Adrenal gland (tissue), 5 donors: ENCODE results near the gene TNS1.

ENCODE experiments used
- POLR2A ChIP-seq, 2 donors: fragments of 450-650 bp; IDR thresholded peaks; one replicate each; pipeline ENCODE4 v1.6.1; 2017; ENCODE audit warnings: antibody characterized with exemption in 2 of 2, mild to moderate bottlenecking in 2 of 2, moderate library complexity in 1 of 2
- TF ChIP-seq, protein P1 (sequence below), 6 experiments: fragments of 450-650 bp in 4 of 6; fragments of 200-600 bp in 2 of 6; sonication (generic) in 1 of 6; IDR thresholded peaks; 1 replicate in 5 of 6; 2 replicates in 1 of 6; pipeline versions ENCODE4 v1.5.1 to v1.8.0; 2016 to 2021; ENCODE audit warnings: antibody characterized with exemption in 6 of 6, mild to moderate bottlenecking in 2 of 6, moderate library complexity in 1 of 6
- donor health status: DM: no; HTN: no; CAD: no.

DNA sequence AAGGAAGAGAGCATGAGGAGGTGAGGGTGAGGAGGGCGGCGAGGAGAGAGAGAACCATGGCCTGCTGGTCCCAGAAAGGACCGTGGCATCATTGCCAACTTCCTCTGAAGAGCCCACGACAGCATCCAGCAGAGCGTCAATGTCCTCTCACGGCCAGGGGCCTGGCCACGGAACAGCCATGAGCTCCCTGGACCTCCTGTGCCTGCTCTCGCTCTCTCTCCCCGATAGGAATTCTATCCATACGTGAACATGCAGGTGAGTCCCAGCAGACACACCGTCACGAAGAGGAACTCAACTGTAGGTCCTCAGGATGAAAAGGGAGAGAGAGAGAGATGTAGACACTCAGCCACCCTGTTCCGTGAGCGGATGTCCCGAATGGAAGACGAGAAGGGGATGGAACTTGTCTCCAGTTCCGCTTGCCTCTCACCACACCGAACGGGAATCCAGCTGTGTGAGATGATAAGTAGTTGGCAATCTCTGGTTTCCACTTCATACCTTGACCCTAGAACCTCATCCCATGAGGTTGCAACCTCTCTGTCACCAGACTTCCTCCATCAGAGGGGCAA is 107.6 kb downstream of the TNS1 start:
- TF ChIP-seq POLR2A (IDR thresholded peaks at IDR 0.05), result no peak
- TF ChIP-seq, protein P1, sequence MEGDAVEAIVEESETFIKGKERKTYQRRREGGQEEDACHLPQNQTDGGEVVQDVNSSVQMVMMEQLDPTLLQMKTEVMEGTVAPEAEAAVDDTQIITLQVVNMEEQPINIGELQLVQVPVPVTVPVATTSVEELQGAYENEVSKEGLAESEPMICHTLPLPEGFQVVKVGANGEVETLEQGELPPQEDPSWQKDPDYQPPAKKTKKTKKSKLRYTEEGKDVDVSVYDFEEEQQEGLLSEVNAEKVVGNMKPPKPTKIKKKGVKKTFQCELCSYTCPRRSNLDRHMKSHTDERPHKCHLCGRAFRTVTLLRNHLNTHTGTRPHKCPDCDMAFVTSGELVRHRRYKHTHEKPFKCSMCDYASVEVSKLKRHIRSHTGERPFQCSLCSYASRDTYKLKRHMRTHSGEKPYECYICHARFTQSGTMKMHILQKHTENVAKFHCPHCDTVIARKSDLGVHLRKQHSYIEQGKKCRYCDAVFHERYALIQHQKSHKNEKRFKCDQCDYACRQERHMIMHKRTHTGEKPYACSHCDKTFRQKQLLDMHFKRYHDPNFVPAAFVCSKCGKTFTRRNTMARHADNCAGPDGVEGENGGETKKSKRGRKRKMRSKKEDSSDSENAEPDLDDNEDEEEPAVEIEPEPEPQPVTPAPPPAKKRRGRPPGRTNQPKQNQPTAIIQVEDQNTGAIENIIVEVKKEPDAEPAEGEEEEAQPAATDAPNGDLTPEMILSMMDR (IDR thresholded peaks at IDR 0.05), result no peak
